ENCODE measurements around the gene HOXA13.

The HOXA13 gene

GRCh38 chr7:27149842-27150567 lies 49.9 kb downstream of the HOXA13 start:
- no peak for TF ChIP-seq CTCF (IDR thresholded peaks at IDR 0.05)

GRCh38 chr7:27148756-27149641 lies 50.9 kb downstream of the HOXA13 start:
- TF ChIP-seq CTCF (IDR thresholded peaks at IDR 0.05), result no peak

- no peak for TF ChIP-seq CTCF (IDR thresholded peaks at IDR 0.05)
These were observed 51.7 kb downstream of the HOXA13 start for GRCh38 chr7:27148031-27148755.

- no peak for TF ChIP-seq CTCF (IDR thresholded peaks at IDR 0.05)
These were observed 52.5 kb downstream of the HOXA13 start, which contains the start of gene HOXA6 for GRCh38 chr7:27147199-27148030. HOXA6 (minus strand) TSS chr7:27147774; CDS start chr7:27147749, 25 bp downstream.

- no peak for TF ChIP-seq CTCF (IDR thresholded peaks at IDR 0.05)
These were observed 53.2 kb downstream of the HOXA13 start for GRCh38 chr7:27146491-27147198.

GRCh38 chr7:27145914-27146412 lies 53.9 kb downstream of the HOXA13 start:
- no peak for TF ChIP-seq CTCF (IDR thresholded peaks at IDR 0.05)

Data from LNCAP (cell line).